Measurements from ENCODE around the gene CHRNE.

CHRNE gene

DNA sequence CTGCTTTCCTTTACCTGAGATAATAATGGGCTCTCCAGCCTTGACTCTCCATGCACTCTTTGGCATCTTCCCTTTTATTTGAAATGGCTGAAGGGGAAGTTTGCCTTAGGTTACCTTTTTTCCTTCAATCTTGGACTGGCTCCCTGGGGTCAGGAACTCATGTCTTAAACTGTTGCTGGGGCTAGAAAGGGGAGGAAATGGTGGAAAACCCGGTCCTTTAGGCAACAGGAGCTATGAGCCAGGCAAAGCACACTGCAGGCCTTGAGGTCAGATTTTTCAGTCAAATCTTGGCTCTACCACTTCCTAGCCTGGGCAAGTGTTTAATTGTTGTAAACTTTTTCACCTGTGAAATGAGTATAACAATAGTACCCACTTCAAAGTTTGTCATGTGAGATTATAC, 39.6 kb downstream of the CHRNE start:
- H3K9ac ChIP-seq (ENCODE audit: low read depth, low read length, poor library complexity, severe bottlenecking): no peak overlapping the region
- peaks cover 3% of the 10 kb centered on the region; the same call in 1 of the 2 replicates for H3K36me3 ChIP-seq (ENCODE audit: insufficient read depth, low read length)
- H3K9me2 ChIP-seq (replicated peaks; ENCODE audit: low read depth, low read length): no peaks in the 10 kb centered on the region
- no peak for TF ChIP-seq EZH2phosphoT487 (IDR thresholded peaks at IDR 0.05; ENCODE audit: borderline replicate concordance)
- TF ChIP-seq, protein P1, sequence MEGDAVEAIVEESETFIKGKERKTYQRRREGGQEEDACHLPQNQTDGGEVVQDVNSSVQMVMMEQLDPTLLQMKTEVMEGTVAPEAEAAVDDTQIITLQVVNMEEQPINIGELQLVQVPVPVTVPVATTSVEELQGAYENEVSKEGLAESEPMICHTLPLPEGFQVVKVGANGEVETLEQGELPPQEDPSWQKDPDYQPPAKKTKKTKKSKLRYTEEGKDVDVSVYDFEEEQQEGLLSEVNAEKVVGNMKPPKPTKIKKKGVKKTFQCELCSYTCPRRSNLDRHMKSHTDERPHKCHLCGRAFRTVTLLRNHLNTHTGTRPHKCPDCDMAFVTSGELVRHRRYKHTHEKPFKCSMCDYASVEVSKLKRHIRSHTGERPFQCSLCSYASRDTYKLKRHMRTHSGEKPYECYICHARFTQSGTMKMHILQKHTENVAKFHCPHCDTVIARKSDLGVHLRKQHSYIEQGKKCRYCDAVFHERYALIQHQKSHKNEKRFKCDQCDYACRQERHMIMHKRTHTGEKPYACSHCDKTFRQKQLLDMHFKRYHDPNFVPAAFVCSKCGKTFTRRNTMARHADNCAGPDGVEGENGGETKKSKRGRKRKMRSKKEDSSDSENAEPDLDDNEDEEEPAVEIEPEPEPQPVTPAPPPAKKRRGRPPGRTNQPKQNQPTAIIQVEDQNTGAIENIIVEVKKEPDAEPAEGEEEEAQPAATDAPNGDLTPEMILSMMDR (conservative IDR thresholded peaks at IDR 0.05; ENCODE audit: low read length): no peak
- H3F3A ChIP-seq (ENCODE audit: low read depth): no peaks in the 10 kb centered on the region
- peaks cover 4% of the 10 kb centered on the region for H4K20me1 ChIP-seq (ENCODE audit: insufficient read depth, low read length, poor library complexity, severe bottlenecking)
- H3K9me3 ChIP-seq (ENCODE audit: insufficient read depth, low read depth, low read length): no peaks in the 10 kb centered on the region
- H3K4me2 ChIP-seq (ENCODE audit: low read depth, low read length, poor library complexity, severe bottlenecking): no peak overlapping the region
- H2AFZ ChIP-seq (ENCODE audit: low read length): no peak overlapping the region
- H3K79me2 ChIP-seq (ENCODE audit: insufficient read depth, low read length): no peaks in the 10 kb centered on the region
- no peaks in the 10 kb centered on the region for H3K4me1 ChIP-seq (ENCODE audit: insufficient read depth, low read length, poor library complexity, severe bottlenecking)
- no peaks in the 10 kb centered on the region for H3K27me3 ChIP-seq (ENCODE audit: insufficient read depth, low read length, poor library complexity, severe bottlenecking)
- no peak overlapping the region for H3K4me3 ChIP-seq (ENCODE audit: low read length, poor library complexity, severe bottlenecking)

DNA sequence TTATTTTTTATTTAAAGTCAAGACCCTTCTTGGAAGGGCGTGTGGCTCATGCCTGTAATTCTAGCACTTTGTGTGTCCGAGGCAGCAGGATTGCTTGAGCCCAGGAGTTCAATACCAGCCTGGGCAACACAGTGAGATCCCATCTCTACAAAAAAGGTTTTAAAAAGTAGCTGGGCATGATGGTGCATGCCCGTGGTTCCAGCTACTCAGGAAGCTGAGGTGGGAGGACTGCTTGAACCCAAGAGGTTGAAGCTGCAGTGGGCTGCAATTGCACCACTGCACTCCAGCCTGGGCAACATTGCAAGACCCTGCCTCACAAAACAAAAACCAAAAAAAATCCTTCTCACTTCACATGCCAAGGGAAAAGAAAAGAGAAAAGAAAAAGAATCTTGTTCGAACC, 40.2 kb downstream of the CHRNE start:
- Histone ChIP-seq H3K4me2 (ENCODE audit: low read depth, low read length, poor library complexity, severe bottlenecking) (no peak overlapping the region), H3K27me3 (ENCODE audit: insufficient read depth, low read length, poor library complexity, severe bottlenecking) (no peaks in the 10 kb centered on the region), H3K9me2 (replicated peaks; ENCODE audit: low read depth, low read length) (no peaks in the 10 kb centered on the region), H3K9me3 (ENCODE audit: insufficient read depth, low read depth, low read length) (no peaks in the 10 kb centered on the region), H3K4me1 (ENCODE audit: insufficient read depth, low read length, poor library complexity, severe bottlenecking) (peaks cover 4% of the 10 kb centered on the region), H3K79me2 (ENCODE audit: insufficient read depth, low read length) (no peaks in the 10 kb centered on the region), H3K9ac (ENCODE audit: low read depth, low read length, poor library complexity, severe bottlenecking) (no peak overlapping the region), H3K4me3 (ENCODE audit: low read length, poor library complexity, severe bottlenecking) (no peak overlapping the region), H3K36me3 (ENCODE audit: insufficient read depth, low read length) (peaks cover 3% of the 10 kb centered on the region; the same call in 1 of the 2 replicates), H2AFZ (ENCODE audit: low read length) (no peak overlapping the region), H4K20me1 (ENCODE audit: insufficient read depth, low read length, poor library complexity, severe bottlenecking) (peaks cover 5% of the 10 kb centered on the region), H3F3A (ENCODE audit: low read depth) (no peaks in the 10 kb centered on the region)
- no peak for TF ChIP-seq EZH2phosphoT487 (IDR thresholded peaks at IDR 0.05; ENCODE audit: borderline replicate concordance)
- TF ChIP-seq, protein P1 (conservative IDR thresholded peaks at IDR 0.05; ENCODE audit: low read length): no peak

DNA sequence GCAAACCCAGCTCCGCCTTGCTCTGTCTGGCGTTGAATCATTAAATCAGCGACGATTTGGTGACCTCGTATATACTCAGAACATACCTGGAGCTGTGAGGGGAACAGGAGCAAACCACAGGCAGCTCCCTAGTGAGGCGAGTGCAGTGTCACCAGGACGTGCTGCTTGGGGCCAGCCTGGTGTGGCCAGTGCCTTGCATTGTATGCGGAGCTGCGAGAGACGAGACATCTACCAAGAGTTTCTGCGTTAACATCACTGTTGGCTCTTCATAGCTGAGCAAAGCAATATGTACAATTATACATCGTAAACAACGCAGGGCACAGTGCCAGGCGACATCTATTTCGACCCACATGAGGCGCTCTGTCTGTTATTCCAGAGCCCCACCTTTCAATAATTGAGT, 41.8 kb downstream of the CHRNE start:
- Histone ChIP-seq H3K36me3 (ENCODE audit: insufficient read depth, low read length) (peaks cover 3% of the 10 kb centered on the region; the same call in 1 of the 2 replicates), H3K4me1 (ENCODE audit: insufficient read depth, low read length, poor library complexity, severe bottlenecking) (peaks cover 5% of the 10 kb centered on the region), H2AFZ (ENCODE audit: low read length) (no peak overlapping the region), H3K79me2 (ENCODE audit: insufficient read depth, low read length) (no peaks in the 10 kb centered on the region), H3K9me3 (ENCODE audit: insufficient read depth, low read depth, low read length) (no peaks in the 10 kb centered on the region), H3K27me3 (ENCODE audit: insufficient read depth, low read length, poor library complexity, severe bottlenecking) (no peaks in the 10 kb centered on the region), H3K9me2 (replicated peaks; ENCODE audit: low read depth, low read length) (no peaks in the 10 kb centered on the region), H3K9ac (ENCODE audit: low read depth, low read length, poor library complexity, severe bottlenecking) (no peak overlapping the region), H3K4me3 (ENCODE audit: low read length, poor library complexity, severe bottlenecking) (no peak overlapping the region), H3F3A (ENCODE audit: low read depth) (no peaks in the 10 kb centered on the region), H3K4me2 (ENCODE audit: low read depth, low read length, poor library complexity, severe bottlenecking) (no peak overlapping the region), H4K20me1 (ENCODE audit: insufficient read depth, low read length, poor library complexity, severe bottlenecking) (peaks cover 6% of the 10 kb centered on the region)
- no peak for TF ChIP-seq EZH2phosphoT487 (IDR thresholded peaks at IDR 0.05; ENCODE audit: borderline replicate concordance)

DNA sequence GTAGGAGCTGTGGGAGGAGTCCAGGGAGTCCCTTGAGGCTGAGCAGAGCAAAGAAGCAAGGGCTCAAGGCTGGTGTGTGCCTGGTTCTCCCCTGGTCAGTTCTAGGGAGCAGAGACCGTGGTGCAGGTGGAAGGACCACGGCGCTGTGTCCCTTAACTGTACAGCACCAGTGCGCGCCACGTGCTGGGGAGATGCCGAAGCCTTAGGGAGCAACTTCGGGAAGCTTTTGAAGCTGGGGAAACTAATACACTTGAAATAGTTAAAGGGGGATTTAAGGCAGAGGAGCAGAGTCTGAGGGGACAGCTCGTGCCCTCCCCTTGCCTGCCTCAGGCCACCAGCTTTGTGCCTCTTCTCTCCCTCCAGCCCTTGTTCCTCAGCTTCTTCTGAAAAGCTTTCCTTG, 42.2 kb downstream of the CHRNE start:
- Histone ChIP-seq H3K27me3 (ENCODE audit: insufficient read depth, low read length, poor library complexity, severe bottlenecking) (no peaks in the 10 kb centered on the region), H3K4me1 (ENCODE audit: insufficient read depth, low read length, poor library complexity, severe bottlenecking) (peaks cover 5% of the 10 kb centered on the region), H2AFZ (ENCODE audit: low read length) (no peak overlapping the region), H3K4me3 (ENCODE audit: low read length, poor library complexity, severe bottlenecking) (no peak overlapping the region), H3K9me3 (ENCODE audit: insufficient read depth, low read depth, low read length) (no peaks in the 10 kb centered on the region), H3F3A (ENCODE audit: low read depth) (no peaks in the 10 kb centered on the region), H3K4me2 (ENCODE audit: low read depth, low read length, poor library complexity, severe bottlenecking) (no peak overlapping the region), H3K9ac (ENCODE audit: low read depth, low read length, poor library complexity, severe bottlenecking) (no peak overlapping the region), H3K9me2 (replicated peaks; ENCODE audit: low read depth, low read length) (no peaks in the 10 kb centered on the region), H3K36me3 (ENCODE audit: insufficient read depth, low read length) (peaks cover 3% of the 10 kb centered on the region; the same call in 1 of the 2 replicates), H3K79me2 (ENCODE audit: insufficient read depth, low read length) (no peaks in the 10 kb centered on the region), H4K20me1 (ENCODE audit: insufficient read depth, low read length, poor library complexity, severe bottlenecking) (peaks cover 6% of the 10 kb centered on the region)
- no peak for TF ChIP-seq EZH2phosphoT487 (IDR thresholded peaks at IDR 0.05; ENCODE audit: borderline replicate concordance)
- TF ChIP-seq, protein P1 (conservative IDR thresholded peaks at IDR 0.05; ENCODE audit: low read length): no peak
